ENCODE data around the gene TMEM88.

GRCh38 chr17:7840441-7840840 lies 14.4 kb upstream of the TMEM88 start:
- no peak for TF ChIP-seq CTCF (IDR thresholded peaks at IDR 0.05; ENCODE audit: poor library complexity)
- TF ChIP-seq EZH2phosphoT487 (IDR thresholded peaks at IDR 0.05; ENCODE audit: low read depth, severe bottlenecking, unreplicated experiment): no peak
- TF ChIP-seq EZH2 (IDR thresholded peaks at IDR 0.05; ENCODE audit: borderline replicate concordance): no peak

Data from hepatocyte (in vitro differentiated cells).